Measurements from ENCODE around the gene SLC28A1.

The SLC28A1 gene

DNA sequence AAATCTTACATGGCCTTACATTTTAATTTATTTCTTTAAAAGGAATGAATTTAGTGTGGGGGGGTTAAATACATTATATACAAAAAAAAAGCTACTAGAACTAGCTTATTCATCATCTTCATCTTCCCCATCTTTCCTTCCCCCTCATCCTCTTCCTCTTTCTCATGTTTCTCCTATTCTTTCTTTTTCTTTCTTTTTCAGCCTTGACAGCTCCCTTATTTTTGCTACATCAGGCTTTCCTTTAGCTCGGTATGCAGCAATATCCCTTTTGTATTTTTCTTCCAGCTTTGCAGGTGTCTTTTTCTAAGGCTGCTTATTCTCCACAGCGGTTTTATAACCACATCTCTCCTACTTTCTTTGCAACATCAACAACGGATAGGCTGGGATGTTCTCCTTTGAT is 55.9 kb downstream of the SLC28A1 start:
- no peak for DNase-seq (ENCODE audit: low spot score)

DNA sequence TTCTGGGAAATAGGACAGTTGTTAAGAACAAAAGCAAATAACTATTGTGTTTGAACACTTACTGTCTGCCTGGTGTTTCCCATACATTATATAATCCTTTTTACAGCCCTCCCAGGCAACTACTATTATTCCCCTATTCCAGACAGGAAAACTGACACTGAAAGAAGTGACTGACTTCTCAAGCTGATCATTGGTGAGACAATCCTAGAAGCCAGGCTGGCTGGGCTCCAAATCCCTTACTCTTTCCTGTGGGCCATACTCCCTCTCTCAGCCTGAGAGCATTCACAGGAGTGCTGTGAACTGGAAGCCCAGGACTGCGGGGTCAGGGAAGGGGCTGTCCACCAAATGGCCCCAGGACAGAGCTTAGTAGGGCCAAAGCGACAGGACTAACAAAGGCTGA is 58.0 kb downstream of the SLC28A1 start:
- no peak for DNase-seq (ENCODE audit: low spot score)

DNA sequence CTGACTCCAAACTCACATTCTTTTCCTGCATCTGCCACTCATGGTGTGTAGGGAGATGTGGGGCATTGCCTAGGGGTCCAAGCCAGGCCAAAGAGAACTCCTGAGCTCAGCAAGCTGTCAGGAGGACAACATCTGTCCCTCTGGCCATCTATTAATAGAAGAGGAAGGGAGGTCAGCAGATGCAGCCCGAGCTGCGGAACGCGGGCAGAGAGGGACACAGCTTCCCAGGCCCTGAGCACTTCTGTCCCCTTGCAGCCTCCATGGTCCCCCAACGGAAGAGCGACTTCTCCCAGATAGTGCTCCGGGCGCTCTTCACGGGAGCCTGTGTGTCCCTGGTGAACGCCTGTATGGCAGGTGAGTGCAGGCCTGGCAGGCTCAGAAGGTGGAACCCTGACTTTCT is 59.8 kb downstream of the SLC28A1 start:
- no peak for DNase-seq (ENCODE audit: low spot score)

DNA sequence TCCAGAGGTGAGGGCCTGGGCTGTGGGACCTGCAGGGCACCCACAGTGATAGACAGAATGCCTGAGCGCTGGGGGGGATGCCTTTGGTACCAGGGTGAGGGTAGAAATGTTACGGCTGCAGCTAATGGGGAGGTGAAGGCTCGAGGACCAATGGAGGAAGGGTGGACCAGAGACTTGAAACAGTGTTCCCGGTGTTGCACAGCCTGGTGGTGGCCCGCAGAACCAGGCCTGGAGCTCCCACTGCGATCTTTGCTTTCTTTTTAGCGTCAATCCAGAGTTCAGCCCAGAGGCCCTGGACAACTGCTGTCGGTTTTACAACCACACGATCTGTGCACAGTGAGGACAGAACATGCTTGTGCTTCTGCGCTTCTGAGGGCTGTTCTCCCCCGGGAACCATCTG is 60.4 kb downstream of the SLC28A1 start:
- no peak for DNase-seq (ENCODE audit: low spot score)

DNA sequence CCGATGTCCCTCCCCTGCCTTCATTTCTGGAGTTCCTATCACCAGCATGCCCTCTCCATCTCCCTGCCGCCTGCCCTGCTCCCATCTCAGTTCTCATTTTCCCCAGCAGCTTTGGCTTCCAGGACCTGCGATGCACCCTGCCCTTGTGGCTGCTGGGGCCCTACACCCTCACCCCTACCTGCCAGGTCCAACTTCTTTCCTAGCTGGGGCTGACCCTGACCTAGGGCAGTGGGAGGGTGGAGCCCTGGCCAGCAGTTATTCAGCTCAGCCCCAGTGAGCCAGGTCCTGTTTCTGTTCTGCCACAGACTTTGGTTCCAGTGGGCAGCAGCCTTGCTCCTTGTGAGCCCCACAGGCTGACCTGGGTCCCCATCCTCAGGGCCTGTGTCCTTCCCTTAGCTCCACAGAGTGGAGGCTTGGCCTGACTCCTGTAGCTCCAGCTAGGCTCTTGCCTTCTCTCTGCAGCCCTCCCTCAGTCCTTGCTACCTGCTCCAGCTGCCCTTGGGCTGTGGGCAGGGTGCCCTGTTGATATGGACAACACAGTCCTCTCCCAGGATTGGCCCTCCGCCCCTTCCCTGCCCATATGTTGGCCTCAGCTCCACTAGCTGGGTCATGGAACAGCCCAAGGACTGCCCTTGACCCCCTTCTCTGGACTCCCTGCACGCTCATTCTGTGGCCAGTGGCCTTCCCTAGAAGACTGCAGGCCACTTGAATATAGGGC is 62.5 kb downstream of the SLC28A1 start:
- DNase-seq (ENCODE audit: low spot score), result no peak

DNA sequence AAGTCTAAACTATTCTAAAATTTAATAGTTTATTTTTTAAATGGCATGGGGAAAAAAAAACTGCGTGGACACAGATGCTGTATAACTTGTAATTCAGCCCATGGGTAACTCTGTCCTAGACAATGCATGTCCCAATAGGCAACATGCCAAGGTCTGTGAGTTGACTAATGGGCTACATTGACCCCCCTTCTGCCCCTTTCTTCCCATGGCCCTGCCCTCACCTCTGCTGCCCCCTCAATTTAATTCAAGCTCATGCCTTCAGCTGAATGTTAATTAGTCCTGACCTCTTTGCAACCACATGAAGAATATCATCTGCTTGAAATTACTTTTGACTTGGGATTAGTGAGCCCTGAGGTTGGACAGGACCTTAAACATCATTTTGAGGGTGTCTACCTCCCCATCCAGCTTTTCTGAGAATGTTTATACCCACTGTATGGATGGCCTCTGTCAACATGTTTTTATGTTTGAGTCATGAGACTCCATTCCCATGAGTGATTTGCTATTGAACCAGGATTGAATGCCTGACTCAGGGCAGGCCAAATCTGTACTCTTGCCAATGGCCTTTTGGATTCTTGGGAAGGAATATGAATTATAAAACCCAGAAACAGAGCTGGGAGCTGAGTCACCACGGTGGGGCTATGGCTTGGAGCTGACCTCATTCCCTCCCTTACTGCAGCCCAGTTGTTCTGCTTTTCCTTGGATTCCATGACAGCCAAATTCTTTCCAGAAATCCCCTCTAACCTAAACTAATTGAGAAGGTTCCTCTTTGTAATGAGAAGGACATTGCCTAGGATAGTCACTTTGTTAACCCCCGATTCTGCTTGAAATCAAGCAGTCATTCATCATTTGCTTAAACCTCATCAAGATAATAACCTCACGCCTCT is 63.7 kb downstream of the SLC28A1 start:
- DNase-seq (ENCODE audit: low spot score), result peak; percentile 85

DNA sequence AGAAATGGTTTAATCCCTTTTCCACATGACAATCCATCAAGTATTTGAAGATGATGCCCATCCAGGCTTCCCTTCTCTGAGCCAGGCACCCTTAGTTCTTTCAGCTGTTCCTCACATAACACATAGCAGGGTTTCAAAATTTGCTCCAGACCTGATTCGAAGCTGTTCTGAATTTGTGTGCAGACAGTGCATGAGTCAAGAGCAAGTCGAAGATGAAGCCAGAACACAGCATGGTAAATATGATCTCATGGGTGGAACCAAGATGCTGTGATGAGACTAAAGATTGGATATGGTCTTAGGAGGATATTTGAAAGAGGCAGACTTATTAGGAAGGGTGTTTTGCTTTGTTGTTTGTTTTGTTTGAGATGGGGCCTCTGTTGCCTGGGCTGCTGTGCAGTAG is 64.6 kb downstream of the SLC28A1 start:
- peak; percentile 19 for DNase-seq (ENCODE audit: low spot score)

DNA sequence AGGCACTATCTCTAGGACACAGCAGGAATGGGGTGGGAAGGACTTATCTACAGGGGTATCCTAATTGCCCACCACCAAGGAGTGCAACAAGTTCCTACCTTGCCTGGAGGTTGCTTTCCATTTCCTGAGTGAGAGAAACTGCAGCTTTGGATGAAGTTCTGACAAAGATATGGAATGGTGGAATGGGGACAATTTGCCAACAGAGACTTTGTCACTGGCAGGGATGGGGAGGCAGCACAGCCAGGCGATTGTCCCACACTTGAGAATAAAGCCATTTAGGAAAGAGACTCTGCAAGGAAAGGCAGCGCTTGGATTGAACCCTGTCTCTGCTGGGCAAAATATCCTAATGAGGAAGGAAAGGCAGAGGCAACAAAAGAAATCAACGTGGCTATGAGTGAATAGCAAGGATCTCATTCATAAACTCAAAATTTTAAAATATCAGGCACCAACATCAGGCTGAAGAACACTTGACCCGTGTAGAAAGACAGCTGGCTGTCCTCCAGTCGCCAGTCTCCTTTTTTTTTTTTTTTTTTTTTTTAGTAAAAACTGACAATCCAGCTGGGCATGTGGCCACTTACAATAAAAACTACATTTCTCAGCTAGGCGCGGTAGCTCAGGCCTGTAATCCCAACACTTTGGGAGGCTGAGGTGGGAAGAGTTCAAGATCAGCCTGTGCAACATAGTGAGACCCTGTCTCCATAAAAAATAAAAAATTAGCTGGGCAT is 65.5 kb downstream of the SLC28A1 start:
- DNase-seq (ENCODE audit: low spot score), result no peak

DNA sequence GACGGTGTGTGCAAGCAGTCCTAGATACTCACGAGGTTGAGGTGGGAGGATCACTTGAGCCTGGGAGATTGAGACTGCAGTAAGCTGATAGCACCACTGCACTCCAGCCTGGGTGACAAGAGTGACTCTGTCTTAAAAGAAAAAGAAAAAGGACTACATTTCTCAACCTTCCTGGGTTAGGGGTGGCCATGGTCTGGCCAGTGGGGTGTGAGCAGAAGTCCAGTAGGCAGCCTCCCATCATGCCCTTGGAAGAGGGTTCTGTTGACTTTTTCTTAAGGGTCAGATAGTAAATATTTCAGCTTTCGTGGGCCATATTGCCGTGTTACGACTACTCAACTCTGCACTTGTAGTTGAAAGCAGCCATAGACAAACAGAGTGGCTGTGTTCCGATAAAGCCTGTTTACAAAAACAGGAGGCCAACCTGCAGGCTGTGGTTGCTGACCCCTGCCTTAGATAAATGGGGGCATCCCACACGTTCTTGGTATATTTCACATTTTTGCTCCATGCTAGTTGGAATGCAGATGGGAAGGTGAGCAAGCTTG is 66.2 kb downstream of the SLC28A1 start:
- DNase-seq (ENCODE audit: low spot score), result no peak

DNA sequence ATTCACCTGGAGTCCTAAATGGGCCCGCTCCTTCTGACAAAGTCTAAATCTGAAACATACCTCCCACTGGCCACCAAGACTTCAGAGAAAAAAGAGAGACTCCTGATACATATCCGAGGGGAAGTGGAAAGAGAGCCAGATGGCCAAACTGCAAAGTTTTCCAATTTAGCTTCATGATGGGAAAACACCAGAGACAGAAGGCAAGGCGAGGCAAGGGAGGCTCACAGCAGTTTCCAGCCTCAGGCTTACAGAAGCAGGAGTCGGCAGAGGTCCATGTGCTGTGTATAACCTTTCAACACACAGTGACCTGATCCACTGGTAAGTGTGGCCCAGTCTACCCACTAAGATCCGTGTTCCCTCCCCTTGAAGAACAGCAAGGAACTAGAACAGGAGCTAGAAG is 67.3 kb downstream of the SLC28A1 start:
- DNase-seq (ENCODE audit: low spot score), result no peak

DNA sequence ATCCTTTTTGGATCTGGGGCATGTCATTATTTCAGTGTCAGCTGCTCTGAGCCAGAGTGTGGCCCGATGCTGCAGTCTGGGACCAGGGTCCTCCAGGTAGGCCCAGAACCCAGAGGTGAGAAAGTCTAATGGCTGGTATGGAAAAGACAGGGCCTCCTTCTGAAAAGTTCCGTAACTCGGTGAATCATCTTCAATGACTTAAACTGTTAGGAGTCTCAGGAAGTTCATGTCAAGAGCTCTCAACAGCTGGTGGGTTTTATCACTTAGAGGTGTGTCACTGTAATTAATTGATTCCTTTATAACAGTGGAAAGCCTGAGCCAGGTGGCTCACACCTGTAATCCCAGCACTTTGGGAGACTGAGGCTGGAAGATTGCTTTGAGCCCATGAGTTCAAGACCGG is 68.7 kb downstream of the SLC28A1 start:
- DNase-seq (ENCODE audit: low spot score), result no peak

DNA sequence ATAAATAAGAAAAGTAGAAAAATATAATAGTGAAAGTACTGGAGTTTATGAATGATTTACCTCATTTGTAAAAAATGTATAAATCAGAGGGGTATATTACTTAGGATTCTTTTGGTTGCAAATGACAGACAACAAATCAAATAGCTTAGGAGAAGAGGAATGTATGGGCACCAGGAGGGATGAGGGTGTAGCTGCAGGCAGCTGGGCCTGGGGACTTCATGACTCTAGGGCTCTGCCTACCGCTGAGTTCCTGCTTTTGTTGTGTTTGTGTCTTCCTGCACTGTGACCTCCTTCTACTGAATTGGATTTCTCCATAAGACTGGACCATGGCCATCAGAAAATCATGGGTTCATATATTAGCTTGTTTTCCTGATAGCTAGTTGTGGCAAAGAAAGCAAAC is 69.3 kb downstream of the SLC28A1 start:
- no peak for DNase-seq (ENCODE audit: low spot score)

DNA sequence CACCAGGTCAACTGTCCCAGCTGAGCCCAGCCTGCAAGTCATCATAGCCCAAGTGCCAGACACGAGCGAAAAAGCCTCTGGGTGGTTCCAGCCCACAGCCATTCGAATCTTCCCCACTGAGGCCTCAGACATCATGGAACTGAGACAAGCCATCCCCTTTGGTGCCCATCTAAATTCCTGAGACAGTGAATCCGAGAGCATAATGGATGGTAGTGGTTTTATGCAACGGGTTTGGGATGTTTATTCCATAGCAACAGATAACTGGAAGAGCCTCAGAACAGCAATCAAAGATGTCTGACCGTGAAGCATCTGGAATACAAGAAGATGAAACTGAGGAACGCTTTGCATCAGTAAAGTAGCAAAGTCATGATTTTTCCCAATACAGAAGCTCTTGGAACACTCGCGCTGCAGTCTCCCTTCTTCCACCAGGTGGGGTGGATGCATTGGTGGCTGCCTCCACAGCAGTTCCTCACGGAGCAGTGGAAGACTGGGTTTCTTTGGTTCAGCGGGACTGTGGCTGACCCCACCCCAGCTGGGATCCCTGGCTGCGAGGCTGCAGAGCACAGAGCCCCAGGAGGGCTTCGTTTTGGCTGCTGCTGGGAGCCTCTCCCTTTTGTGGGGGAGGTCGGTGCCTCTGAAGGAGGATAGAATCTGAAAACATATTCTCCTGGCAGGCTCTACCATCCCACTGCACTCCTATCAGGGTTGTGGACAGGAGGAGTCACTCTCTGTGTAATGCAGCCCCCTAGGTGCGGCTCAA is 70.8 kb downstream of the SLC28A1 start:
- DNase-seq (ENCODE audit: low spot score), result peak; percentile 78

DNA sequence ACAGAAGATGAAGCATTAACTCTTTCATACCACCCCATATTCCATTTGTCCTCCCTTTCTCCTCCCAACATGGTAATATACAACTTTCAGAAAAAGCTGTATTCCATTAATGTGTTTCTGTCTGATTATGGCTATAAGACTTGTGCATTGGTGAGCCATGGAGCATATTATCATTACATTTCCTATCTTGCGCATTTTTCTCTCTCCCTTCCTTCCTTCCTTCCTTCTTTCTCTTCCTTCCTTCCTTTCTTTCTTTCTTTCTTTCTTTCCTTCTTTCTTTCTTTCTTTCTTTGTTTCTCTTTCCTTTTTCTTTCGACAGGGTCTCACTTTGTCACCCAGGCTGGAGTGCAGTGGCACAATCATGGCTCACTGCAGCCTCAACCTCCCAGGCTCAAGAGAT is 71.7 kb downstream of the SLC28A1 start:
- no peak for DNase-seq (ENCODE audit: low spot score)

DNA sequence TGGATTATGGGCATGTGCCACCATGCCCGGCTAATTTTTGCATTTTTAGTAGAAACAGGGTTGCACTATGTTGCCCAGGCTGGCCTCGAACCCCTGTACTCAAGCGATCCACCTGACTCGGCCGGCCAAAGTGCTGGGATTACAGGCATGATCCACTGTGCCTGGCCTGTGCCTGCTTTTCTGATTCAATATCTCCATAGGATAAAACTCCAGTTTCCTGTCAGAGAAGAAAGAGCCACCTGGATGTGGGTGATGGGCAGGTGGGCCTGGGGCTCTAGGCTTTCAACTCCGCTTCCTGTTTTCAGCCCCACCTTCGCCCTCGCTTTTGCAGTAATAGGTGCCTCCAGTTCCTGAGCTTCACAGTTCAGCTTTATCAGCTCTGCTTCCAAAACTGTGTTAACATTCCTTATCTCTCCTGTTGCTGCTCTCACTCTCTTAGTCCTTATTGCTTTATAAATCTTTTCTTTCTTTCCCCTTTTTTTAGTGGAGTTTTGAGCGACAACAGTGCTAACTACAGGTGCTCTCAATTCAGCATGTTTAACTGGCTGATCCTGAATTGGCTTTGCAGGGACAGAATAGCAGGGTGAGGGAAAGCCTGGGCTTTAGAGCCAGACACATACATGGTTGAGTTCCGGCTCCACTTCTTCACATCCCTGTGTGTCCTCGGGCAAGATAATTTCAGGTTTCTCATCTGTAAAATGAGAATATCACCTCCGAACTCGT is 76.1 kb downstream of the SLC28A1 start:
- DNase-seq (ENCODE audit: low spot score), result no peak

DNA sequence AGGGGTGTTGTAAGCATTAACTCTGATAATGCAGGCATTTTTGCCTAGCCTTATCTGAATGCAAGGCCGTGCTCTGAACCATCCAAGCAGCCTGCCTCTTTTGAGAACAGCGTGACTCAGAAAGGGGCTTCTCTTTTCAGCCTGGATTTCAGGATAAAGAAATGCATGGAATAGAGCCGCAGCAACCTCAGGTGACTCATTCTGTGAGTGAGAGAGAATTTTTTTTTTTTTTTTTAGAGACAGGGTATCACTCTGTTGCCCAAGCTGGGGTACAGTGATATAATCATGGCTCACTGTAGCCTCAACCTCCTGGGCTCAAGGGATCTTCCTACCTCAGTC is 76.6 kb downstream of the SLC28A1 start:
- no peak for DNase-seq (ENCODE audit: low spot score)

DNA sequence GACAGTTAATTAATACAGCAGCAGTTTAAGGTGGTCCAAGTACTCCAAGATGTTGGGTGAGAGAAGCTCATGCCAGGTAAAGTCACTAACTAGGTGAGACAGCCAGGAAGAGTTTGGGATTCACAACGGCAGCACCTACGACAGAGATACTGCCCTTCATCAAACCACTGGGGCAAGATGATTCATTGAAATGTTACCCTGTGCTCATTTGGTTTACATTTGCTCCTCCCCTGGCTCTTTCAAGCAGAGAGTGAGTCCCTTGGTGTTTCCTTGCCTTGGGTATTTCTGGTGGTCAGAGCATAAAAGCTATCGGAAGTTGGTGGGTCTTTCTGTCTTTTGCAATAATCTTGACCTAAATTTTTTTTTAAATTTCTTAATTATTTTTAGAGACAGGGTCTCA is 77.2 kb downstream of the SLC28A1 start:
- no peak for DNase-seq (ENCODE audit: low spot score)

DNA sequence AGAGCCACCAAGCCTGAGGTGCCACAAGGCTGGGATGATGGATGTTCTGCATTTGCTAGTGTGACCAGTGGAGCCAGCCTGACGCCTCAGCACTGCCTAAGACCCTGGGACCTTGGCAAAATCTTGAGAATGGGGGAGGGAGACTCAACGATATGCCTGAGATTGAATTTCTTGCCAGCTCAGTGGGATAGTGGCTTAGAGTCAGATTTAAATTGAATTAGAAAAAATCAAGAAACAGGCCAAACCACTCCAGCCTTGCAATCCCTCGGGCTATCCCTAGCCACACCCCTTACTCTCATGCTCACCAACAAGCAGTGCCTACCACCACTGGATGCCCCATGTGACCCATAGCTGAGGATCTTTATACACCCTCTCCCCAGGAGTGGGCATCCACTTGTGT is 78.5 kb downstream of the SLC28A1 start:
- DNase-seq (ENCODE audit: low spot score), result no peak

DNA sequence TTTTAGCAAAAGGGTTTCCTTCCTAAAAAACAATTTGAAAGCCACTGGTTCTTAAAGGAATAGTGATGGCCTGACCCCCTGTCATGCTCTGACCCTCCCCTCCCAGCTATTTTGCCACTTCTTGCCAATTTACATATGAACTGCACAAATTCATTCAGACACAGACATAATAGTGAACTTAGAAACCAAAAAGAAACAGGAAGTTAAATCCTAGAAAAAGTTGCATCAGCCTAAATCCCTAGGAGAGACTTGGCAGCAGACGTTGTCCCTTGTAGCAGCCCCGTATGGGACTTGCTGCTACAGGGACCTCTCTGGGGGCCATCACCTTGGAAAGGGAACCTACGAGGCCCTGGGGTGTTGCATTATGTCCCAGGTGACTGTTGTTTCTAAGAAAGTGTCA is 82.9 kb downstream of the SLC28A1 start:
- DNase-seq (ENCODE audit: low spot score), result no peak

DNA sequence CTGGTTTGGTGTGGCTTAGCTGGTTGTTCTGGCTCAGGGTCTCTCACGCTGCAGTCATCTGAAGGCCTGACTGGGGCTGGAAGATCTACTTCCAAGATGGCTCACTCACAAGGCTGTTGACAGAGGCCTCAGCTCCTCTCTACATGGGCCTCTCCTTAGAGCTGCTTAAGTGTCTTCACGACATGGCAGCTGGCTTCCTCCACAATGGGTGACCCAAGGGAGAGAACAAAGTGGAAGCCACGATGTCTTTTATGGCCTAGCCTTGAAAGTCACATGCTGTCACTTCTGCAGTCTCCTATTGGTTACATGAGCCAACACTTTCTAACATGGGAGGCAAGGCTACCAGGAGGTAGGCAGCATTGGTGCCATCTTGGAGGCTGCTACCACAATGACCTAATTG is 83.8 kb downstream of the SLC28A1 start:
- DNase-seq (ENCODE audit: low spot score), result no peak

DNA sequence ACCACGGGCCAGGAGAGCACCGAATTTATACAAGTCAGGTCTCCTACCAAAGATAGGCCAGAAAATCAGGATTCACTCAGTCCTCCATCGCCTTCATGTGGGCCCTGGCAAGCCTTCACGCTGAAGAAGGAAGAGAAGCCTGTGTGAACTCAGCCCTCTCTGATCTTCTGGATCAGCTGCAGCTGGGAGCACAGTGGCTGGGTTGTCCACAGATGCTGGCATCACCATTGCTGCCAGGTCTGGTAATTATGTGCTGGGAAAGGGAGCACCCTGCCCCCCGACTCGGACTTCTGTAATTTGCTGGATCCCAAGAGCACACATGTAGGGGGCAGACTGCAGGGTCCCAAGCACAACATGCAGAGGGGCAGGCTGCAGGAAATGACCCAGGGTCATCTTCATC is 84.8 kb downstream of the SLC28A1 start:
- DNase-seq (ENCODE audit: low spot score), result no peak
